ENCODE data around the gene HARBI1.

DNA sequence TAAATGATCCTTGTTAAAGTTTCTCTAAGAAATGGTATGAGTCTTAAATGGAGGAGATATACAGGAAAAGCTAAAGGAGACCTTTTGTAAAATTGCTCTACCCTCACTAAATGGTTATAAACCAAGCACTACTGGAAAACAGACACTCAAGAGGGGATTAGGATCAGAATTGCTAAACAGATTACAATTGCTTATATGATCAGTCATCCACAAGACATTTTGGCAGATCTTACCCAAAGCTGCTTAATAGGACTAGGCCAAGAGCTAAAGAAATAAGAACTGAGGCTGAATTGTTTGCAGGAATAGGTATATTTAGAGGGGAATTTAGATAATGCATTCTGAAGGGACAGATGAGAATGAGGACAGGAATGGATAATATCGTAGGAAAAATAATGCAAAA is 9.5 kb downstream of the HARBI1 start:
- TF ChIP-seq, protein P1, sequence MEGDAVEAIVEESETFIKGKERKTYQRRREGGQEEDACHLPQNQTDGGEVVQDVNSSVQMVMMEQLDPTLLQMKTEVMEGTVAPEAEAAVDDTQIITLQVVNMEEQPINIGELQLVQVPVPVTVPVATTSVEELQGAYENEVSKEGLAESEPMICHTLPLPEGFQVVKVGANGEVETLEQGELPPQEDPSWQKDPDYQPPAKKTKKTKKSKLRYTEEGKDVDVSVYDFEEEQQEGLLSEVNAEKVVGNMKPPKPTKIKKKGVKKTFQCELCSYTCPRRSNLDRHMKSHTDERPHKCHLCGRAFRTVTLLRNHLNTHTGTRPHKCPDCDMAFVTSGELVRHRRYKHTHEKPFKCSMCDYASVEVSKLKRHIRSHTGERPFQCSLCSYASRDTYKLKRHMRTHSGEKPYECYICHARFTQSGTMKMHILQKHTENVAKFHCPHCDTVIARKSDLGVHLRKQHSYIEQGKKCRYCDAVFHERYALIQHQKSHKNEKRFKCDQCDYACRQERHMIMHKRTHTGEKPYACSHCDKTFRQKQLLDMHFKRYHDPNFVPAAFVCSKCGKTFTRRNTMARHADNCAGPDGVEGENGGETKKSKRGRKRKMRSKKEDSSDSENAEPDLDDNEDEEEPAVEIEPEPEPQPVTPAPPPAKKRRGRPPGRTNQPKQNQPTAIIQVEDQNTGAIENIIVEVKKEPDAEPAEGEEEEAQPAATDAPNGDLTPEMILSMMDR (IDR thresholded peaks at IDR 0.05; ENCODE audit: poor library complexity): no peak
- TF ChIP-seq EZH2 (IDR thresholded peaks at IDR 0.05; ENCODE audit: borderline replicate concordance) (no peak), EZH2phosphoT487 (IDR thresholded peaks at IDR 0.05; ENCODE audit: low read depth, severe bottlenecking, unreplicated experiment) (no peak)
